ENCODE results near the gene PDP2. TPM values are rescaled to one million over a fixed set of nuclear protein-coding genes. Genes with fewer than 3 reads are reported as not detected.

Gene PDP2
- total and polyA plus RNA-seq, 2 of the 4 experiments (the other 2 are of a cell fraction), result 5.3 to 16.8 TPM

GRCh38 chr16:66842765-66843164, 37.5 kb upstream of the PDP2 start:
- Histone ChIP-seq H3K36me3 (ENCODE audit: control insufficient read depth, insufficient read depth, low read length) (no peaks in the 10 kb centered on the region), H4K5ac (ENCODE audit: low read depth, low read length) (no peak overlapping the region), H3K27me3 (ENCODE audit: control insufficient read depth, insufficient read depth, low read length) (peaks cover 68% of the 10 kb centered on the region), H3K4me1 (ENCODE audit: control insufficient read depth, insufficient read depth, low read length) (no peaks in the 10 kb centered on the region; the same call in 1 of the 2 replicates), H2BK20ac (ENCODE audit: low read depth, low read length) (no peak overlapping the region), H3K9ac (ENCODE audit: low read depth, low read length) (no peak overlapping the region), H3K4me2 (ENCODE audit: low read depth, low read length) (no peak overlapping the region), H3K27ac (ENCODE audit: insufficient read depth, low read length) (no peak overlapping the region), H2AK5ac (ENCODE audit: low read depth, low read length) (no peak overlapping the region), H3K23ac (ENCODE audit: low read depth, low read length) (no peak overlapping the region), H4K20me1 (ENCODE audit: insufficient read depth, low read length) (no peaks in the 10 kb centered on the region), H2AK9ac (replicated peaks; ENCODE audit: low read depth, low read length, poor library complexity) (peak overlapping the region; percentile 50), H2BK15ac (ENCODE audit: low read depth, low read length) (no peak overlapping the region), H2BK120ac (ENCODE audit: low read depth, low read length) (no peak overlapping the region), H3K18ac (ENCODE audit: low read depth, low read length) (no peak overlapping the region), H2BK5ac (ENCODE audit: low read depth, low read length, poor library complexity, severe bottlenecking) (no peak overlapping the region), H4K8ac (ENCODE audit: low read depth in 2 of 2, low read length in 2 of 2) (no peak overlapping the region), H3K14ac (replicated peaks; ENCODE audit: low read depth, low read length) (no peak overlapping the region), H3K79me1 (ENCODE audit: low read depth in 1 of 2, low read length in 2 of 2) (no peaks in the 10 kb centered on the region), H3K56ac (ENCODE audit: extremely low read depth, insufficient read depth, low read length) (no peak overlapping the region), H2AFZ (replicated peaks; ENCODE audit: low read length, poor library complexity) (no peak overlapping the region), H3K4me3 (ENCODE audit: insufficient read depth, low read depth, low read length) (no peak overlapping the region), H4K91ac (ENCODE audit: insufficient read depth, low read depth, low read length) (no peak overlapping the region), H3K9me1 (ENCODE audit: insufficient read depth, low read length) (0 out of 2 replicates have a peak, but pooled peaks cover 3% of the 10 kb centered on the region), H3K9me3 (ENCODE audit: control insufficient read depth, insufficient read depth, low read length) (no peaks in the 10 kb centered on the region), H3K4ac (ENCODE audit: low read depth, low read length) (no peak overlapping the region)
- WGBS, 2 experiments (ENCODE audit: extremely low coverage in 2 of 2, insufficient read length in 1 of 2), result 58% methylated on average over 4 of the region's 7 CpGs; no CpG with 5 or more reads in 1 of the 2 experiments
- dilution Hi-C loops (cut with HindIII; ENCODE audit: low sequenced_read_pairs, unreplicated experiment) (no loop called here), intact Hi-C loops (cut with micrococcal nuclease) (no loop called here), in situ Hi-C loops (cut with MboI; ENCODE audit: low sequenced_read_pairs) (no loop called here)
- BruUV-seq (replicated peaks), result no TSS peak
- ChIA-PET CTCF (interaction anchor here (3.0 kb wide), 1 partner anchor 12 kb away, joined by 13 read pairs; the partner anchor contains the start of gene NAE1), POLR2A (ENCODE audit: unreplicated experiment) (no interaction called here)
- ATAC-seq (ENCODE audit: low read depth) (peak; percentile 33; the same call in 1 of the 2 replicates), DNase-seq (peak; percentile 19)
- TF ChIP-seq MAZ (IDR thresholded peaks at IDR 0.05; ENCODE audit: borderline replicate concordance, low read depth, low read length), result no peak
- no peak for TF ChIP-seq BHLHE40 (IDR thresholded peaks at IDR 0.05; ENCODE audit: low read depth, low read length)
- no peak for TF ChIP-seq RFX5 (IDR thresholded peaks at IDR 0.05; ENCODE audit: low read depth, low read length)
- no peak for TF ChIP-seq CTCF (conservative IDR thresholded peaks at IDR 0.05; ENCODE audit: low read depth, low read length)
- TF ChIP-seq POLR2A (IDR thresholded peaks at IDR 0.05; ENCODE audit: low read depth, low read length), result no peak
- TF ChIP-seq RCOR1 (IDR thresholded peaks at IDR 0.05; ENCODE audit: insufficient replicate concordance, low read length), result no peak
- no peak for TF ChIP-seq CHD1 (IDR thresholded peaks at IDR 0.05; ENCODE audit: low read depth, low read length)
- TF ChIP-seq SMC3 (IDR thresholded peaks at IDR 0.05; ENCODE audit: low read depth, low read length), result no peak
- TF ChIP-seq NFE2L2 (IDR thresholded peaks at IDR 0.05; ENCODE audit: low read depth, low read length), result no peak
